B cell (primary cell): Measurements from ENCODE around the gene RNU1-4.
"Not testable (repeated sequence)": the region's sequence is repeated elsewhere in the genome, so short reads cannot be mapped to it uniquely, and the experiment has no call there.

Experiments
- EZH2 ChIP-seq: IDR thresholded peaks from 2 replicates; pipeline ENCODE4 v1.6.1; 2012; ENCODE audit warnings: borderline replicate concordance, low read depth, mild to moderate bottlenecking, moderate library complexity, low read length; ENCODE audit not compliant: insufficient read depth, poor library complexity, severe bottlenecking
- TF ChIP-seq, protein P1 (sequence below): fragments of 200-600 bp; IDR thresholded peaks from one replicate; pipeline ENCODE4 v1.8.0; 2022; ENCODE audit warnings: antibody characterized with exemption, mild to moderate bottlenecking

- TF ChIP-seq, protein P1, sequence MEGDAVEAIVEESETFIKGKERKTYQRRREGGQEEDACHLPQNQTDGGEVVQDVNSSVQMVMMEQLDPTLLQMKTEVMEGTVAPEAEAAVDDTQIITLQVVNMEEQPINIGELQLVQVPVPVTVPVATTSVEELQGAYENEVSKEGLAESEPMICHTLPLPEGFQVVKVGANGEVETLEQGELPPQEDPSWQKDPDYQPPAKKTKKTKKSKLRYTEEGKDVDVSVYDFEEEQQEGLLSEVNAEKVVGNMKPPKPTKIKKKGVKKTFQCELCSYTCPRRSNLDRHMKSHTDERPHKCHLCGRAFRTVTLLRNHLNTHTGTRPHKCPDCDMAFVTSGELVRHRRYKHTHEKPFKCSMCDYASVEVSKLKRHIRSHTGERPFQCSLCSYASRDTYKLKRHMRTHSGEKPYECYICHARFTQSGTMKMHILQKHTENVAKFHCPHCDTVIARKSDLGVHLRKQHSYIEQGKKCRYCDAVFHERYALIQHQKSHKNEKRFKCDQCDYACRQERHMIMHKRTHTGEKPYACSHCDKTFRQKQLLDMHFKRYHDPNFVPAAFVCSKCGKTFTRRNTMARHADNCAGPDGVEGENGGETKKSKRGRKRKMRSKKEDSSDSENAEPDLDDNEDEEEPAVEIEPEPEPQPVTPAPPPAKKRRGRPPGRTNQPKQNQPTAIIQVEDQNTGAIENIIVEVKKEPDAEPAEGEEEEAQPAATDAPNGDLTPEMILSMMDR = not testable (repeated sequence)
- not testable (repeated sequence) for TF ChIP-seq EZH2
These were observed 40.7 kb downstream of the RNU1-4 start for GRCh38 chr1:16781033-16781432.
